ENCODE results near the gene TSPO2. TPM values are rescaled to one million over a fixed set of nuclear protein-coding genes. Genes with fewer than 3 reads are reported as not detected.

Gene TSPO2
- total and polyA plus RNA-seq, 2 donors (not counting 3 experiments of a cell fraction or from before 2014, with no cell fraction given), result not detected

- BruUV-seq (replicated peaks), result no TSS peak
- H3K27ac ChIP-seq (ENCODE audit: insufficient read depth, low read depth, low read length), result no peak overlapping the region
- H3K36me3 ChIP-seq (ENCODE audit: control insufficient read depth in 2 of 2, extremely low read depth in 1 of 2, insufficient read depth in 2 of 2, low read length in 2 of 2), result peaks cover 13 to 15% of the 10 kb centered on the region in 2 experiments
- H3K4me1 ChIP-seq (ENCODE audit: control insufficient read depth, extremely low read depth, insufficient read depth, low read length), result peaks cover 12% of the 10 kb centered on the region
- no peaks in the 10 kb centered on the region for H3K9me1 ChIP-seq (replicated peaks; ENCODE audit: control insufficient read depth, extremely low read depth, insufficient read depth, low read length)
- CTCF ChIA-PET, result interaction anchor here (0.7 kb wide), 1 partner anchor 102 kb away, joined by 4 read pairs; no protein-coding TSS in a partner anchor
- H2AFZ ChIP-seq (ENCODE audit: low read depth, low read length), result no peak overlapping the region
- peak overlapping the region; percentile 37 for H3K4me2 ChIP-seq (ENCODE audit: insufficient read depth, low read length)
- dilution Hi-C loops (cut with MboI; ENCODE audit: extremely low pct_ligation_motif_present, low sequenced_read_pairs) (no loop called here), intact Hi-C loops (cut with micrococcal nuclease) (no loop called here)
- no peak for DNase-seq (ENCODE audit: low read depth, low spot score)
- TF ChIP-seq CTCF (IDR thresholded peaks at IDR 0.05; ENCODE audit: extremely low read depth in 1 of 2, insufficient read depth in 1 of 2, low read depth in 1 of 2, low read length in 2 of 2) (no peak), POLR2AphosphoS5 (IDR thresholded peaks at IDR 0.05; ENCODE audit: insufficient read depth, low read depth, low read length) (no peak)
- TF ChIP-seq, protein P1, sequence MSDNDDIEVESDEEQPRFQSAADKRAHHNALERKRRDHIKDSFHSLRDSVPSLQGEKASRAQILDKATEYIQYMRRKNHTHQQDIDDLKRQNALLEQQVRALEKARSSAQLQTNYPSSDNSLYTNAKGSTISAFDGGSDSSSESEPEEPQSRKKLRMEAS (IDR thresholded peaks at IDR 0.05; ENCODE audit: insufficient read depth, insufficient read length), result no peak
- H3K9ac ChIP-seq (replicated peaks; ENCODE audit: extremely low read depth, insufficient read depth, low read length), result no peak overlapping the region
- POLR2A ChIA-PET, result no interaction called here
- H3K4me3 ChIP-seq (replicated peaks in 1 of 3; ENCODE audit: insufficient read depth in 1 of 3, low read depth in 1 of 3, low read length in 3 of 3), result no peak overlapping the region
- peaks cover 69% of the 10 kb centered on the region for H3K79me2 ChIP-seq (ENCODE audit: control insufficient read depth, insufficient read depth, low read length)
- no peaks in the 10 kb centered on the region for H3K27me3 ChIP-seq (ENCODE audit: control insufficient read depth in 2 of 2, insufficient read depth in 2 of 2, low read length in 2 of 2)
- peaks cover 8% of the 10 kb centered on the region for H4K20me1 ChIP-seq (replicated peaks; ENCODE audit: control insufficient read depth, extremely low read depth, insufficient read depth, low read length)
- H3K9me3 ChIP-seq (replicated peaks; ENCODE audit: control insufficient read depth, insufficient read depth, low read length), result no peaks in the 10 kb centered on the region
- FAIRE-seq, result no peak
Measured at GRCh38 chr6:41080621-41081020, 38.4 kb downstream of the TSPO2 start.

GRCh38 chr6:41083072-41083471 is 40.8 kb downstream of the TSPO2 start:
- TF ChIP-seq CTCF (IDR thresholded peaks at IDR 0.05; ENCODE audit: extremely low read depth in 1 of 2, insufficient read depth in 1 of 2, low read depth in 1 of 2, low read length in 2 of 2), result no peak
- no peak for TF ChIP-seq FOS (IDR thresholded peaks at IDR 0.05; ENCODE audit: borderline replicate concordance, insufficient read depth, low read length)
- TF ChIP-seq, protein P1 (IDR thresholded peaks at IDR 0.05; ENCODE audit: insufficient read depth, insufficient read length), result no peak
- TF ChIP-seq GATA2 (IDR thresholded peaks at IDR 0.05; ENCODE audit: insufficient read depth, insufficient read length, low read depth, low read length), result no peak
- TF ChIP-seq JUN (IDR thresholded peaks at IDR 0.05; ENCODE audit: borderline replicate concordance, insufficient read depth, insufficient read length, low read depth), result no peak
- TF ChIP-seq POLR2AphosphoS5 (IDR thresholded peaks at IDR 0.05; ENCODE audit: insufficient read depth, low read depth, low read length), result no peak
- no peak for TF ChIP-seq MYC (IDR thresholded peaks at IDR 0.05; ENCODE audit: low read depth, low read length)
- TF ChIP-seq EZH2 (IDR thresholded peaks at IDR 0.05; ENCODE audit: borderline replicate concordance, low read depth, low read length, severe bottlenecking), result no peak
- no peak for TF ChIP-seq POLR2A (IDR thresholded peaks at IDR 0.05; ENCODE audit: low read depth, low read length)
- FAIRE-seq (no peak), DNase-seq (ENCODE audit: low read depth, low spot score) (no peak)
- Histone ChIP-seq H3K27ac (ENCODE audit: insufficient read depth, low read depth, low read length) (no peak overlapping the region), H3K4me1 (ENCODE audit: control insufficient read depth, extremely low read depth, insufficient read depth, low read length) (peaks cover 12% of the 10 kb centered on the region), H3K9me1 (replicated peaks; ENCODE audit: control insufficient read depth, extremely low read depth, insufficient read depth, low read length) (no peaks in the 10 kb centered on the region), H3K36me3 (ENCODE audit: control insufficient read depth in 2 of 2, extremely low read depth in 1 of 2, insufficient read depth in 2 of 2, low read length in 2 of 2) (peaks cover 13 to 15% of the 10 kb centered on the region in 2 experiments), H3K4me3 (replicated peaks in 1 of 3; ENCODE audit: insufficient read depth in 1 of 3, low read depth in 1 of 3, low read length in 3 of 3) (no peak overlapping the region), H3K4me2 (ENCODE audit: insufficient read depth, low read length) (no peak overlapping the region), H2AFZ (ENCODE audit: low read depth, low read length) (no peak overlapping the region), H4K20me1 (replicated peaks; ENCODE audit: control insufficient read depth, extremely low read depth, insufficient read depth, low read length) (peaks cover 8% of the 10 kb centered on the region), H3K9me3 (replicated peaks; ENCODE audit: control insufficient read depth, insufficient read depth, low read length) (no peaks in the 10 kb centered on the region), H3K9ac (replicated peaks; ENCODE audit: extremely low read depth, insufficient read depth, low read length) (no peak overlapping the region), H3K79me2 (ENCODE audit: control insufficient read depth, insufficient read depth, low read length) (peaks cover 48% of the 10 kb centered on the region), H3K27me3 (ENCODE audit: control insufficient read depth in 2 of 2, insufficient read depth in 2 of 2, low read length in 2 of 2) (no peaks in the 10 kb centered on the region)
- ChIA-PET CTCF (interaction anchor here (1.2 kb wide), 1 partner anchor 15 kb away, joined by 4 read pairs; no protein-coding TSS in a partner anchor), POLR2A (no interaction called here)
- intact Hi-C loops (cut with micrococcal nuclease) (no loop called here), dilution Hi-C loops (cut with MboI; ENCODE audit: extremely low pct_ligation_motif_present, low sequenced_read_pairs) (no loop called here)
- no TSS peak for BruUV-seq (replicated peaks)
